ENCODE measurements around the gene MYH7.

- TF ChIP-seq, protein P1, sequence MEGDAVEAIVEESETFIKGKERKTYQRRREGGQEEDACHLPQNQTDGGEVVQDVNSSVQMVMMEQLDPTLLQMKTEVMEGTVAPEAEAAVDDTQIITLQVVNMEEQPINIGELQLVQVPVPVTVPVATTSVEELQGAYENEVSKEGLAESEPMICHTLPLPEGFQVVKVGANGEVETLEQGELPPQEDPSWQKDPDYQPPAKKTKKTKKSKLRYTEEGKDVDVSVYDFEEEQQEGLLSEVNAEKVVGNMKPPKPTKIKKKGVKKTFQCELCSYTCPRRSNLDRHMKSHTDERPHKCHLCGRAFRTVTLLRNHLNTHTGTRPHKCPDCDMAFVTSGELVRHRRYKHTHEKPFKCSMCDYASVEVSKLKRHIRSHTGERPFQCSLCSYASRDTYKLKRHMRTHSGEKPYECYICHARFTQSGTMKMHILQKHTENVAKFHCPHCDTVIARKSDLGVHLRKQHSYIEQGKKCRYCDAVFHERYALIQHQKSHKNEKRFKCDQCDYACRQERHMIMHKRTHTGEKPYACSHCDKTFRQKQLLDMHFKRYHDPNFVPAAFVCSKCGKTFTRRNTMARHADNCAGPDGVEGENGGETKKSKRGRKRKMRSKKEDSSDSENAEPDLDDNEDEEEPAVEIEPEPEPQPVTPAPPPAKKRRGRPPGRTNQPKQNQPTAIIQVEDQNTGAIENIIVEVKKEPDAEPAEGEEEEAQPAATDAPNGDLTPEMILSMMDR (IDR thresholded peaks at IDR 0.05) = no peak
- TF ChIP-seq POLR2A (IDR thresholded peaks at IDR 0.05) = no peak
Measured at GRCh38 chr14:23411563-23412525, 23.6 kb downstream of the MYH7 start.
